ENCODE measurements around the gene CDH13. TPM values are rescaled to one million over a fixed set of nuclear protein-coding genes. Genes with fewer than 3 reads are reported as not detected.

CDH13 gene
- total and polyA plus RNA-seq, 2 of the 8 experiments (the other 6 are each of a cell fraction or from before 2014, with no cell fraction given), result 2.3 to 2.4 TPM

DNA sequence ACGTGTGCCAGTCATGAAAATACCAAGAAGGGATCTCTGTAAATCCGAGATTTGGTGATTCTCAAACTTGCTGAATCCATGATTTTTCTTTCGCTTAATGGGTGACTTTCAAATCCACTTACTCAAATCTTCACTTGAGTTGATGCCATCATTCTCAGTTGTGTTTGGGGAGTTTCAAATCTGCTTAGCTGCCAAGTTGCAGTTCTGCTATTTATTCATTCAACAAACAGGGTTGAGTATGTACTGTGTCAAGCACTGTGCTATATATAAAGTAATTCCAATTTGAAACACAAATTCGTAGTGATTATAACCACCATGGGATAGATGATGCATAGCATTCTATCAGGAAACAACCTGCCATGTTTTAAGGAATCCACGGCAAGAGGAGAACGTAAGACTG is 394.3 kb downstream of the CDH13 start:
- Histone ChIP-seq H3K18ac (ENCODE audit: extremely low read depth, low read length) (no peak overlapping the region), H2AFZ (ENCODE audit: low read length) (no peak overlapping the region), H3K23ac (ENCODE audit: insufficient read length) (no peak overlapping the region), H3K79me2 (ENCODE audit: control insufficient read depth in 1 of 2, insufficient read depth in 2 of 2, low read length in 2 of 2) (no peaks in the 10 kb centered on the region), H4K5ac (ENCODE audit: insufficient read length, low read depth, low read length) (no peak overlapping the region), H2BK20ac (ENCODE audit: low read length) (no peak overlapping the region), H3K9ac (replicated peaks in 1 of 4; ENCODE audit: extremely low read depth in 1 of 4, low read depth in 3 of 4, low read length in 3 of 4) (no peak overlapping the region), H3K14ac (ENCODE audit: insufficient read length) (no peak overlapping the region), H3K27ac (ENCODE audit: low read depth, low read length) (no peak overlapping the region), H4K91ac (replicated peaks; ENCODE audit: insufficient read length, low read length) (no peak overlapping the region), H2BK120ac (replicated peaks; ENCODE audit: low read depth, low read length) (no peak overlapping the region), H3K4me2 (ENCODE audit: insufficient read depth in 1 of 2, low read depth in 2 of 2, low read length in 2 of 2) (no peak overlapping the region), H3K4ac (replicated peaks; ENCODE audit: insufficient read length, low read depth, low read length) (no peak overlapping the region), H3K36me3 (ENCODE audit: control insufficient read depth in 2 of 4, insufficient read depth in 4 of 4, low read length in 3 of 4) (no peaks in the 10 kb centered on the region), H2AK5ac (ENCODE audit: low read depth, low read length) (no peak overlapping the region), H3K27me3 (replicated peaks in 1 of 4; ENCODE audit: control insufficient read depth in 3 of 4, extremely low read depth in 1 of 4, insufficient read depth in 3 of 4, low read length in 3 of 4) (no peaks in the 10 kb centered on the region), H3K4me3 (ENCODE audit: extremely low read depth in 1 of 4, insufficient read depth in 2 of 4, low read depth in 3 of 4, low read length in 4 of 4) (no peak overlapping the region), H3K9me3 (ENCODE audit: insufficient read depth in 2 of 2, low read depth in 1 of 2, low read length in 1 of 2) (0 out of 4 replicates have a peak, but pooled peaks cover 0 to 4% of the 10 kb centered on the region in 2 experiments), H3K23me2 (ENCODE audit: low read depth, low read length) (no peaks in the 10 kb centered on the region), H3K79me1 (ENCODE audit: low read depth, low read length) (no peaks in the 10 kb centered on the region), H3K56ac (replicated peaks; ENCODE audit: insufficient read length, low read depth, low read length) (no peak overlapping the region), H3K4me1 (replicated peaks in 1 of 4; ENCODE audit: control insufficient read depth in 3 of 4, insufficient read depth in 4 of 4, low read length in 3 of 4) (no peaks in the 10 kb centered on the region), H4K20me1 (replicated peaks in 1 of 2; ENCODE audit: control insufficient read depth in 1 of 2, insufficient read depth in 2 of 2, low read length in 2 of 2) (no peaks in the 10 kb centered on the region), H2BK15ac (ENCODE audit: low read length) (no peak overlapping the region), H2BK5ac (ENCODE audit: low read depth, low read length) (no peak overlapping the region), H4K8ac (ENCODE audit: extremely low read depth, insufficient read depth, low read length) (no peak overlapping the region), H2BK12ac (ENCODE audit: low read depth, low read length) (no peak overlapping the region)
- CTCF ChIA-PET (ENCODE audit: partially characterized antibody), result no interaction called here
- POLR2A ChIA-PET (ENCODE audit: partially characterized antibody), result no interaction called here
- no peak for DNase-seq (ENCODE audit: low read depth in 1 of 2, low spot score in 2 of 2)
- 95% methylated on average over 6 of the region's 6 CpGs; no CpG with 5 or more reads in 1 of the 2 experiments for WGBS, 2 experiments (ENCODE audit: extremely low coverage in 1 of 2, insufficient coverage in 1 of 2, insufficient read length in 1 of 2, insufficient replicate concordance in 2 of 2, low coverage in 1 of 2, low lambda C conversion rate in 2 of 2, missing lambda C conversion rate in 1 of 2)
- no peak for FAIRE-seq
- TF ChIP-seq SIX5 (IDR thresholded peaks at IDR 0.05; ENCODE audit: low read depth, low read length), result no peak
- TF ChIP-seq KDM1A (IDR thresholded peaks at IDR 0.05; ENCODE audit: borderline replicate concordance, low read length), result no peak
- no peak for TF ChIP-seq GABPA (IDR thresholded peaks at IDR 0.05; ENCODE audit: borderline replicate concordance, insufficient read depth, low read length)
- TF ChIP-seq, protein P1, sequence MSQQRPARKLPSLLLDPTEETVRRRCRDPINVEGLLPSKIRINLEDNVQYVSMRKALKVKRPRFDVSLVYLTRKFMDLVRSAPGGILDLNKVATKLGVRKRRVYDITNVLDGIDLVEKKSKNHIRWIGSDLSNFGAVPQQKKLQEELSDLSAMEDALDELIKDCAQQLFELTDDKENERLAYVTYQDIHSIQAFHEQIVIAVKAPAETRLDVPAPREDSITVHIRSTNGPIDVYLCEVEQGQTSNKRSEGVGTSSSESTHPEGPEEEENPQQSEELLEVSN (IDR thresholded peaks at IDR 0.05), result no peak
- TF ChIP-seq KDM4A (IDR thresholded peaks at IDR 0.05; ENCODE audit: low read depth, low read length, severe bottlenecking), result no peak
- no peak for TF ChIP-seq SIRT6 (IDR thresholded peaks at IDR 0.05; ENCODE audit: low read length)
- TF ChIP-seq TCF12 (IDR thresholded peaks at IDR 0.05; ENCODE audit: low read depth, low read length), result no peak
- TF ChIP-seq CEBPB (IDR thresholded peaks at IDR 0.05; ENCODE audit: low read depth, low read length), result no peak
- TF ChIP-seq PHF8 (conservative IDR thresholded peaks at IDR 0.05; ENCODE audit: low read depth, low read length), result no peak
- no peak for TF ChIP-seq KDM5A (IDR thresholded peaks at IDR 0.05; ENCODE audit: low read length)
- TF ChIP-seq, protein P2, sequence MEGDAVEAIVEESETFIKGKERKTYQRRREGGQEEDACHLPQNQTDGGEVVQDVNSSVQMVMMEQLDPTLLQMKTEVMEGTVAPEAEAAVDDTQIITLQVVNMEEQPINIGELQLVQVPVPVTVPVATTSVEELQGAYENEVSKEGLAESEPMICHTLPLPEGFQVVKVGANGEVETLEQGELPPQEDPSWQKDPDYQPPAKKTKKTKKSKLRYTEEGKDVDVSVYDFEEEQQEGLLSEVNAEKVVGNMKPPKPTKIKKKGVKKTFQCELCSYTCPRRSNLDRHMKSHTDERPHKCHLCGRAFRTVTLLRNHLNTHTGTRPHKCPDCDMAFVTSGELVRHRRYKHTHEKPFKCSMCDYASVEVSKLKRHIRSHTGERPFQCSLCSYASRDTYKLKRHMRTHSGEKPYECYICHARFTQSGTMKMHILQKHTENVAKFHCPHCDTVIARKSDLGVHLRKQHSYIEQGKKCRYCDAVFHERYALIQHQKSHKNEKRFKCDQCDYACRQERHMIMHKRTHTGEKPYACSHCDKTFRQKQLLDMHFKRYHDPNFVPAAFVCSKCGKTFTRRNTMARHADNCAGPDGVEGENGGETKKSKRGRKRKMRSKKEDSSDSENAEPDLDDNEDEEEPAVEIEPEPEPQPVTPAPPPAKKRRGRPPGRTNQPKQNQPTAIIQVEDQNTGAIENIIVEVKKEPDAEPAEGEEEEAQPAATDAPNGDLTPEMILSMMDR (IDR thresholded peaks at IDR 0.05; ENCODE audit: control extremely low read depth in 1 of 3, insufficient read depth in 1 of 3, low read depth in 1 of 3, low read length in 3 of 3), result no peak
- TF ChIP-seq EGR1 (IDR thresholded peaks at IDR 0.05; ENCODE audit: borderline replicate concordance, low read depth, low read length), result no peak
